Motor neuron (in vitro differentiated cells): ENCODE results near the gene PCSK6. TPM values are rescaled to one million over a fixed set of nuclear protein-coding genes. Genes with fewer than 3 reads are reported as not detected.
"Not testable (repeated sequence)": the region's sequence is repeated elsewhere in the genome, so short reads cannot be mapped to it uniquely, and the experiment has no call there.

Experiments
- ATAC-seq, 8 experiments: fragments of 200-7000 bp; cut with Tn5 transposase; replicated peaks in 6 of 8; 2 replicates each; pipeline ENCODE4 v1.8.0; 2021; ENCODE audit warnings: mild to moderate bottlenecking in 8 of 8, moderate library complexity in 8 of 8
- H3K27ac ChIP-seq, 2 donors: fragments of 250-450 bp; sonication (Bioruptor Pico); 2 replicates each; pipeline ENCODE4 v1.9.0; 2021; ENCODE audit warnings: antibody characterized with exemption in 2 of 2, mild to moderate bottlenecking in 2 of 2, moderate library complexity in 1 of 2
- H3K4me1 ChIP-seq, 2 donors: fragments of 250-450 bp; sonication (Bioruptor Pico); replicated peaks in 1 of 2; 2 replicates each; pipeline ENCODE4 v1.6.1; 2021; ENCODE audit warnings: antibody characterized with exemption in 2 of 2, mild to moderate bottlenecking in 2 of 2, moderate library complexity in 1 of 2
- H3K4me3 ChIP-seq, 5 donors: fragments of 250-450 bp; sonication (Bioruptor Pico); 2 replicates each; pipeline ENCODE4 v1.9.0; 2021; ENCODE audit warnings: antibody characterized with exemption in 5 of 5, mild to moderate bottlenecking in 5 of 5, moderate library complexity in 4 of 5
- WGBS, 10 experiments: fragments of 450-650 bp; shearing (Covaris generic); methylation state at CpG; one replicate each; pipeline ENCODE4 v1.0.0; 2022; 5-methylcytosine and 5-hydroxymethylcytosine counted together
- in situ Hi-C, 9 experiments: fragments of 400-800 bp; cut with MboI; loops; one replicate each; pipeline ENCODE4 v1.15.0; 2021; ENCODE audit warnings: low sequenced_read_pairs in 9 of 9, low pct_unique_long_range_greater_than_20kb in 2 of 9; ENCODE audit not compliant: unreplicated experiment in 9 of 9
- total RNA-seq, 8 experiments: library from RNA; unstranded; fragments of 300-600 nt; gene quantifications; 2 replicates each; pipeline versions ENCODE4 v1.2.3 to v1.2.4, GENCODE V29; 2022

PCSK6 gene
- total RNA-seq, 8 experiments from 2014 or later, result 1.5 to 9.9 (median 3.7) TPM

GRCh38 chr15:101296418-101297405, 192.8 kb downstream of the PCSK6 start:
- H3K4me3 ChIP-seq, result peak overlapping the region in 4 of 5 donors; percentile 74 to 93 (median 83)
- ATAC-seq, result peak in 2 of 8 experiments; percentile 11 to 27
- WGBS, 10 experiments, result 24 to 100% (median 73%) methylated on average over 2 to 9 of the region's 9 CpGs
- in situ Hi-C loops, result loop anchor here in 7 of 9 experiments (10.0 kb wide), 2 partner anchors 348 to 358 kb away; partner anchors contain the start of gene TM2D3 (in 1 of the 7)
- H3K27ac ChIP-seq, result no peak overlapping the region
- peaks cover 10 to 19% of the 10 kb centered on the region in 2 donors for H3K4me1 ChIP-seq

- peak; percentile 54 to 71 (median 64) for ATAC-seq
- Histone ChIP-seq H3K4me1 (peaks cover 10 to 19% of the 10 kb centered on the region in 2 donors), H3K4me3 (peak overlapping the region; percentile 74 to 93 (median 79)), H3K27ac (peak overlapping the region; percentile 83 to 92)
- in situ Hi-C loops, result loop anchor here in 7 of 9 experiments (10.0 kb wide), 2 partner anchors 349 to 359 kb away; partner anchors contain the start of gene TM2D3 (in 1 of the 7)
- WGBS, 10 experiments, result 0 to 35% (median 1%) methylated on average over 1 to 9 of the region's 20 CpGs; no CpG with 5 or more reads in 3 of the 10 experiments
Measured at GRCh38 chr15:101295607-101296161, 193.8 kb downstream of the PCSK6 start.

GRCh38 chr15:101294731-101295606, 194.5 kb downstream of the PCSK6 start, which contains the start of gene SNRPA1:
Gene SNRPA1 (minus strand): TSS chr15:101295248. CDS start chr15:101295178, 70 bp downstream.
- H3K4me1 ChIP-seq, result peaks cover 10 to 19% of the 10 kb centered on the region in 2 donors
- peak within 1 kb of the TSS; percentile 74 to 93 (median 79) for H3K4me3 ChIP-seq
- in situ Hi-C loops, result loop anchor here in 7 of 9 experiments (10.0 kb wide), 2 partner anchors 350 to 360 kb away; partner anchors contain the start of gene TM2D3 (in 1 of the 7)
- H3K27ac ChIP-seq, result peak within 1 kb of the TSS; percentile 87 to 92
- WGBS, 10 experiments, result 0 to 5% (median 1%) methylated on average over 3 to 26 of the region's 87 CpGs; no CpG with 5 or more reads in 5 of the 10 experiments
- peak; percentile 60 to 95 (median 92) for ATAC-seq

GRCh38 chr15:101293122-101293521, 196.4 kb downstream of the PCSK6 start:
- Histone ChIP-seq H3K4me1 (peaks cover 10 to 19% of the 10 kb centered on the region in 2 donors), H3K27ac (no peak overlapping the region), H3K4me3 (peak overlapping the region; percentile 74 to 93 (median 79))
- ATAC-seq, result no peak
- WGBS, 10 experiments, result 56 to 100% (median 69%) methylated on average over 1 to 9 of the region's 10 CpGs
- in situ Hi-C loops, result loop anchor here in 7 of 9 experiments (10.0 kb wide), 2 partner anchors 352 to 362 kb away; partner anchors contain the start of gene TM2D3 (in 1 of the 7)

GRCh38 chr15:101288905-101289513, 200.5 kb downstream of the PCSK6 start:
- ATAC-seq, result peak in 2 of 8 experiments; percentile 22 to 58
- WGBS, 10 experiments, result 67 to 100% (median 87%) methylated on average over 2 to 8 of the region's 8 CpGs
- in situ Hi-C loops, result loop anchor here in 1 of 9 experiments (10.0 kb wide), 1 partner anchor 356 kb away; no protein-coding TSS in a partner anchor
- Histone ChIP-seq H3K4me1 (peaks cover 7 to 14% of the 10 kb centered on the region in 2 donors), H3K4me3 (no peak overlapping the region), H3K27ac (no peak overlapping the region)

GRCh38 chr15:101287342-101287741, 202.2 kb downstream of the PCSK6 start:
- H3K4me3 ChIP-seq, H3K4me1 ChIP-seq, ATAC-seq, H3K27ac ChIP-seq: not testable (repeated sequence)
- in situ Hi-C loops, result loop anchor here in 1 of 9 experiments (10.0 kb wide), 1 partner anchor 357 kb away; no protein-coding TSS in a partner anchor
- 85 to 100% (median 100%) methylated on average over 1 to 3 of the region's 6 CpGs; no CpG with 5 or more reads in 3 of the 10 experiments for whole genome bisulfite sequencing, 10 experiments

- Histone ChIP-seq H3K4me3 (no peak overlapping the region), H3K27ac (no peak overlapping the region), H3K4me1 (no peaks in the 10 kb centered on the region)
- in situ Hi-C loops, result loop anchor here in 1 of 9 experiments (10.0 kb wide), 1 partner anchor 358 kb away; no protein-coding TSS in a partner anchor
- peak in 1 of 8 experiments; percentile 48 for ATAC-seq
- WGBS, 10 experiments, result 80 to 100% (median 95%) methylated on average over 1 to 9 of the region's 9 CpGs
Measured at GRCh38 chr15:101286471-101287114, 202.9 kb downstream of the PCSK6 start.

GRCh38 chr15:101283931-101284330, 205.6 kb downstream of the PCSK6 start:
- ATAC-seq, result no peak
- 70 to 100% (median 100%) methylated on average over 1 to 4 of the region's 6 CpGs; no CpG with 5 or more reads in 1 of the 10 experiments for WGBS, 10 experiments
- Histone ChIP-seq H3K27ac (no peak overlapping the region), H3K4me3 (no peak overlapping the region), H3K4me1 (no peaks in the 10 kb centered on the region)
- in situ Hi-C loops, result loop anchor here in 1 of 9 experiments (10.0 kb wide), 1 partner anchor 361 kb away; no protein-coding TSS in a partner anchor

- no peak overlapping the region for H3K4me3 ChIP-seq
- in situ Hi-C loops, result loop anchor here in 1 of 9 experiments (10.0 kb wide), 1 partner anchor 365 kb away; no protein-coding TSS in a partner anchor
- no peak for ATAC-seq
- H3K27ac ChIP-seq, result no peak overlapping the region
- H3K4me1 ChIP-seq, result peaks cover 8 to 11% of the 10 kb centered on the region in 2 donors
- 85 to 100% (median 100%) methylated on average over 1 to 2 of the region's 2 CpGs; no CpG with 5 or more reads in 3 of the 10 experiments for WGBS, 10 experiments
Measured at GRCh38 chr15:101280007-101280406, 209.5 kb downstream of the PCSK6 start.

GRCh38 chr15:101277943-101278564, 211.5 kb downstream of the PCSK6 start:
- in situ Hi-C loops, result no loop called here
- H3K27ac ChIP-seq, result peak overlapping the region in 1 of 2 donors; percentile 94
- ATAC-seq, result no peak
- 38 to 82% (median 72%) methylated on average over 2 to 9 of the region's 12 CpGs; no CpG with 5 or more reads in 2 of the 10 experiments for WGBS, 10 experiments
- H3K4me1 ChIP-seq, result peaks cover 8 to 11% of the 10 kb centered on the region in 2 donors
- H3K4me3 ChIP-seq, result peak overlapping the region; percentile 52 to 93 (median 77)
